SK-N-MC (cell line): ENCODE data around the gene MIS18BP1.

ENCODE experiments used
- EZH2 ChIP-seq: fragments of 200-600 bp; sonication (generic); IDR thresholded peaks from one replicate; pipeline ENCODE4 v1.6.1; 2017; ENCODE audit warnings: antibody characterized with exemption
- POLR2AphosphoS5 ChIP-seq: IDR thresholded peaks from 2 replicates; pipeline ENCODE4 v1.6.1; 2012; ENCODE audit warnings: mild to moderate bottlenecking, low read depth, low read length, borderline replicate concordance

DNA sequence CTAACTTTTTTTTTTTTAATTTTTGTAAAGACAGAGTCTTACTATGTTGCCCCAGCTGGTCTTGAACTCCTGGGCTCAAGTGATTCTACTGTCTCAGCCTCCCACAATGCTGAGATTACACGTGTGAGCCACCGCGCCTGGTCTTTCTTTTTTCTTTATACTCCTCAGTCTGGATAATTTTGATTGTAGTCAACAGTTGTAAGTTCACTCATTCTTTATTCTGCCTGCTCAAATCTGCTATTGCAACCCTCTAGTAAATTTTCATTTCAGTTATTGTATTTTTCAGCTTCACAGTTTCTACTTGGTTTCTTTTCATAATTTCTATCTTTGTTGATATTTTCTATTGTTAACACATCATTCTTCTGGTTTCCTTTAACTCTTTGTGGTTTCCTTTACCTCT is 5.8 kb upstream of the MIS18BP1 start:
- no peak for TF ChIP-seq POLR2AphosphoS5
- TF ChIP-seq EZH2, result no peak
